ENCODE data around the gene ADGRV1.

GRCh38 chr5:91194824-91195381 is 636.3 kb downstream of the ADGRV1 start:
- TF ChIP-seq SUZ12 (IDR thresholded peaks at IDR 0.05; ENCODE audit: extremely low read depth, insufficient read depth, insufficient read length) (no peak), ZNF274 (IDR thresholded peaks at IDR 0.05; ENCODE audit: low read depth, low read length) (no peak), YY1 (IDR thresholded peaks at IDR 0.05; ENCODE audit: insufficient read depth, insufficient read length) (no peak)
